CD8-positive, alpha-beta memory T cell (primary cell): ENCODE data around the gene C4orf17. TPM values are rescaled to one million over a fixed set of nuclear protein-coding genes. Genes with fewer than 3 reads are reported as not detected.

Source experiments
- CTCF ChIA-PET: fragments of 350-600 bp; sonication (Branson Sonifier 250); formaldehyde crosslinking; loops from one replicate; lab custom pipeline; 2021; ENCODE audit warnings: antibody characterized with exemption; lab: Charles Lee
- POLR2A ChIA-PET: fragments of 350-600 bp; sonication (Branson Sonifier 250); formaldehyde crosslinking; loops from one replicate; lab custom pipeline; 2021; ENCODE audit warnings: antibody characterized with exemption; lab: Charles Lee
- DNase-seq, 5 donors: peaks; one replicate each; pipeline versions ENCODE4 v3.0.0 to v3.0.0-alpha.2; 2020 to 2022; ENCODE audit warnings: mixed read lengths in 1 of 5
- H3K27ac ChIP-seq: one replicate; pipeline ENCODE4 v1.7.0; 2013; ENCODE audit warnings: low read depth, mild to moderate bottlenecking, low read length, moderate library complexity
- H3K27me3 ChIP-seq: 2 replicates; pipeline ENCODE4 v1.7.0; 2013; ENCODE audit warnings: low read length, mild to moderate bottlenecking; ENCODE audit not compliant: insufficient read depth, poor library complexity, severe bottlenecking
- H3K36me3 ChIP-seq: 2 replicates; pipeline ENCODE4 v1.7.0; 2013; ENCODE audit warnings: mild to moderate bottlenecking, low read length, moderate library complexity; ENCODE audit not compliant: insufficient read depth
- H3K4me1 ChIP-seq: 2 replicates; pipeline ENCODE4 v1.7.0; 2013; ENCODE audit warnings: mild to moderate bottlenecking, low read length, moderate library complexity; ENCODE audit not compliant: insufficient read depth
- H3K4me3 ChIP-seq: 2 replicates; pipeline ENCODE4 v1.7.0; 2013; ENCODE audit warnings: mild to moderate bottlenecking, low read length
- H3K9me3 ChIP-seq: 2 replicates; pipeline ENCODE4 v1.7.0; 2013; ENCODE audit warnings: mild to moderate bottlenecking, low read length
- H3K27ac Mint-ChIP-seq, 8 donors: one replicate each; pipeline ENCODE4 v1.8.0; 2020 to 2021; ENCODE audit warnings: mixed read lengths in 8 of 8, mild to moderate bottlenecking in 6 of 8, inconsistent platforms in 3 of 8, moderate library complexity in 3 of 8
- H3K27me3 Mint-ChIP-seq, 2 donors: one replicate each; pipeline ENCODE4 v1.8.0; 2020 to 2021; ENCODE audit warnings: mixed read lengths in 2 of 2, mild to moderate bottlenecking in 1 of 2, moderate library complexity in 1 of 2
- H3K36me3 Mint-ChIP-seq, 3 donors: one replicate each; pipeline ENCODE4 v1.8.0; 2020 to 2021; ENCODE audit warnings: mixed read lengths in 3 of 3, inconsistent platforms in 1 of 3, mild to moderate bottlenecking in 1 of 3
- H3K4me1 Mint-ChIP-seq, 3 donors: one replicate each; pipeline ENCODE4 v1.8.0; 2020 to 2021; ENCODE audit warnings: mixed read lengths in 3 of 3, inconsistent platforms in 1 of 3, mild to moderate bottlenecking in 1 of 3
- H3K4me3 Mint-ChIP-seq, 7 donors: one replicate each; pipeline ENCODE4 v1.8.0; 2020 to 2021; ENCODE audit warnings: mixed read lengths in 7 of 7, mild to moderate bottlenecking in 6 of 7, moderate library complexity in 4 of 7, inconsistent platforms in 2 of 7
- H3K9me3 Mint-ChIP-seq, 5 donors: one replicate each; pipeline ENCODE4 v1.8.0; 2020 to 2022; ENCODE audit warnings: mixed read lengths in 5 of 5, mild to moderate bottlenecking in 3 of 5, moderate library complexity in 2 of 5, inconsistent platforms in 1 of 5
- polyA plus RNA-seq: library from polyadenylated mRNA; unstranded; fragments of 300-500 nt; fragmentation: Illumina TruSeq; gene quantifications from one replicate; pipeline ENCODE4 v1.2.3, GENCODE V29; 2021
- total RNA-seq, 2 experiments: library from RNA; stranded (reverse); gene quantifications; one replicate each; pipeline ENCODE4 v1.2.3, GENCODE V29; 2021

C4orf17 gene
- total and polyA plus RNA-seq, 3 experiments from 2014 or later, result not detected

- Mint-ChIP-seq H3K36me3 (no peaks in the 10 kb centered on the region), H3K9me3 (no peaks in the 10 kb centered on the region), H3K4me3 (no peak within 1 kb of the TSS), H3K4me1 (no peaks in the 10 kb centered on the region), H3K27ac (no peak within 1 kb of the TSS), H3K27me3 (peaks cover 26 to 67% of the 10 kb centered on the region in 2 donors)
- Histone ChIP-seq H3K27ac (no peak within 1 kb of the TSS), H3K4me3 (no peak within 1 kb of the TSS), H3K36me3 (no peaks in the 10 kb centered on the region), H3K4me1 (no peaks in the 10 kb centered on the region), H3K9me3 (no peaks in the 10 kb centered on the region), H3K27me3 (no peaks in the 10 kb centered on the region)
- DNase-seq, result no peak
- ChIA-PET POLR2A (no interaction called here), CTCF (no interaction called here)
These were observed 63.9 kb downstream of the C4orf17 start, which contains the start of gene MTTP for GRCh38 chr4:99574530-99575324. TSS of gene MTTP (plus strand) at chr4:99574824. CDS start at chr4:99574910, 86 bp downstream.

GRCh38 chr4:99578714-99579113 is 67.9 kb downstream of the C4orf17 start:
- Mint-ChIP-seq H3K4me3 (no peak overlapping the region), H3K4me1 (no peaks in the 10 kb centered on the region), H3K36me3 (no peaks in the 10 kb centered on the region), H3K27me3 (peaks cover 15 to 74% of the 10 kb centered on the region in 2 donors), H3K9me3 (no peaks in the 10 kb centered on the region), H3K27ac (no peak overlapping the region)
- H3K27ac ChIP-seq, result no peak overlapping the region
- H3K9me3 ChIP-seq, result no peaks in the 10 kb centered on the region
- H3K36me3 ChIP-seq, result no peaks in the 10 kb centered on the region
- POLR2A ChIA-PET, result no interaction called here
- CTCF ChIA-PET, result no interaction called here
- no peak for DNase-seq
- no peak overlapping the region for H3K4me3 ChIP-seq
- no peaks in the 10 kb centered on the region for H3K4me1 ChIP-seq
- H3K27me3 ChIP-seq, result no peaks in the 10 kb centered on the region

GRCh38 chr4:99585516-99585915 is 74.7 kb downstream of the C4orf17 start:
- peaks cover 6 to 46% of the 10 kb centered on the region in 2 donors for H3K27me3 Mint-ChIP-seq
- H3K9me3 Mint-ChIP-seq, result no peaks in the 10 kb centered on the region
- ChIA-PET POLR2A (no interaction called here), CTCF (no interaction called here)
- no peak overlapping the region for H3K4me3 Mint-ChIP-seq
- Histone ChIP-seq H3K4me1 (no peaks in the 10 kb centered on the region), H3K9me3 (no peaks in the 10 kb centered on the region), H3K27ac (no peak overlapping the region), H3K4me3 (no peak overlapping the region), H3K36me3 (no peaks in the 10 kb centered on the region), H3K27me3 (no peaks in the 10 kb centered on the region)
- H3K27ac Mint-ChIP-seq, result no peak overlapping the region
- no peak for DNase-seq
- H3K4me1 Mint-ChIP-seq, result no peaks in the 10 kb centered on the region
- H3K36me3 Mint-ChIP-seq, result no peaks in the 10 kb centered on the region

GRCh38 chr4:99586322-99586721 is 75.5 kb downstream of the C4orf17 start:
- Histone ChIP-seq H3K4me1 (no peaks in the 10 kb centered on the region), H3K4me3 (no peak overlapping the region), H3K27ac (no peak overlapping the region), H3K27me3 (no peaks in the 10 kb centered on the region), H3K9me3 (no peaks in the 10 kb centered on the region), H3K36me3 (no peaks in the 10 kb centered on the region)
- ChIA-PET CTCF (no interaction called here), POLR2A (no interaction called here)
- no peaks in the 10 kb centered on the region for H3K4me1 Mint-ChIP-seq
- peaks cover 7 to 38% of the 10 kb centered on the region in 2 donors for H3K27me3 Mint-ChIP-seq
- no peaks in the 10 kb centered on the region for H3K9me3 Mint-ChIP-seq
- no peak overlapping the region for H3K4me3 Mint-ChIP-seq
- H3K36me3 Mint-ChIP-seq, result no peaks in the 10 kb centered on the region
- no peak for DNase-seq
- H3K27ac Mint-ChIP-seq, result no peak overlapping the region

GRCh38 chr4:99586797-99587196 is 76.0 kb downstream of the C4orf17 start:
- Histone ChIP-seq H3K4me3 (no peak overlapping the region), H3K27ac (no peak overlapping the region), H3K27me3 (no peaks in the 10 kb centered on the region), H3K36me3 (no peaks in the 10 kb centered on the region), H3K4me1 (no peaks in the 10 kb centered on the region), H3K9me3 (no peaks in the 10 kb centered on the region)
- H3K27ac Mint-ChIP-seq, result no peak overlapping the region
- H3K27me3 Mint-ChIP-seq, result peaks cover 6 to 33% of the 10 kb centered on the region in 2 donors
- DNase-seq, result no peak
- ChIA-PET CTCF (no interaction called here), POLR2A (no interaction called here)
- no peaks in the 10 kb centered on the region for H3K36me3 Mint-ChIP-seq
- no peak overlapping the region for H3K4me3 Mint-ChIP-seq
- H3K4me1 Mint-ChIP-seq, result no peaks in the 10 kb centered on the region
- no peaks in the 10 kb centered on the region for H3K9me3 Mint-ChIP-seq

- H3K27me3 ChIP-seq, result no peaks in the 10 kb centered on the region
- no peak overlapping the region for H3K4me3 ChIP-seq
- H3K4me1 ChIP-seq, result no peaks in the 10 kb centered on the region
- no peaks in the 10 kb centered on the region for H3K4me1 Mint-ChIP-seq
- H3K9me3 Mint-ChIP-seq, result no peaks in the 10 kb centered on the region
- ChIA-PET CTCF (no interaction called here), POLR2A (no interaction called here)
- H3K27ac Mint-ChIP-seq, result no peak overlapping the region
- H3K4me3 Mint-ChIP-seq, result no peak overlapping the region
- no peak overlapping the region for H3K27ac ChIP-seq
- no peak for DNase-seq
- H3K9me3 ChIP-seq, result no peaks in the 10 kb centered on the region
- no peaks in the 10 kb centered on the region for H3K36me3 ChIP-seq
- H3K36me3 Mint-ChIP-seq, result no peaks in the 10 kb centered on the region
- H3K27me3 Mint-ChIP-seq, result peaks cover 5 to 28% of the 10 kb centered on the region in 2 donors
These were observed 76.5 kb downstream of the C4orf17 start for GRCh38 chr4:99587309-99587708.

- H3K27ac ChIP-seq, result no peak overlapping the region
- Mint-ChIP-seq H3K4me3 (no peak overlapping the region), H3K36me3 (no peaks in the 10 kb centered on the region), H3K9me3 (no peaks in the 10 kb centered on the region), H3K4me1 (no peaks in the 10 kb centered on the region), H3K27me3 (peaks cover 5 to 23% of the 10 kb centered on the region in 2 donors), H3K27ac (no peak overlapping the region)
- CTCF ChIA-PET, result interaction anchor here (0.6 kb wide), 1 partner anchor 72 kb away, joined by 3 read pairs; no protein-coding TSS in a partner anchor
- no peak overlapping the region for H3K4me3 ChIP-seq
- H3K9me3 ChIP-seq, result no peaks in the 10 kb centered on the region
- no peaks in the 10 kb centered on the region for H3K4me1 ChIP-seq
- no peak for DNase-seq
- no peaks in the 10 kb centered on the region for H3K27me3 ChIP-seq
- no peaks in the 10 kb centered on the region for H3K36me3 ChIP-seq
- POLR2A ChIA-PET, result no interaction called here
These were observed 77.0 kb downstream of the C4orf17 start for GRCh38 chr4:99587803-99588202.

GRCh38 chr4:99591757-99592156 is 80.9 kb downstream of the C4orf17 start:
- H3K27ac Mint-ChIP-seq, result no peak overlapping the region
- no peaks in the 10 kb centered on the region for H3K27me3 ChIP-seq
- ChIA-PET POLR2A (no interaction called here), CTCF (no interaction called here)
- no peak overlapping the region for H3K4me3 ChIP-seq
- H3K4me1 ChIP-seq, result no peaks in the 10 kb centered on the region
- DNase-seq, result no peak
- H3K9me3 ChIP-seq, result no peaks in the 10 kb centered on the region
- no peaks in the 10 kb centered on the region for H3K9me3 Mint-ChIP-seq
- H3K4me1 Mint-ChIP-seq, result no peaks in the 10 kb centered on the region
- no peak overlapping the region for H3K27ac ChIP-seq
- no peak overlapping the region for H3K4me3 Mint-ChIP-seq
- H3K36me3 ChIP-seq, result no peaks in the 10 kb centered on the region
- no peaks in the 10 kb centered on the region for H3K36me3 Mint-ChIP-seq
- peaks cover 1 to 4% of the 10 kb centered on the region in 2 donors for H3K27me3 Mint-ChIP-seq
